Gastroesophageal sphincter (tissue), 3 donors: ENCODE results near the gene NOSIP.

ENCODE experiments used
- CTCF ChIP-seq, 4 experiments: fragments of 200-600 bp in 2 of 4; fragments of 450-650 bp in 2 of 4; sonication (generic) in 1 of 4; IDR thresholded peaks; one replicate each; pipeline ENCODE4 v1.5.1; 2017 to 2019; ENCODE audit warnings: antibody characterized with exemption in 4 of 4, mild to moderate bottlenecking in 2 of 4, moderate library complexity in 2 of 4
- EP300 ChIP-seq: sonication (generic); formaldehyde crosslinking; IDR thresholded peaks from one replicate; pipeline ENCODE4 v1.6.1; 2017; ENCODE audit warnings: antibody characterized with exemption, mild to moderate bottlenecking
- POLR2A ChIP-seq, 2 donors: fragments of 450-650 bp; IDR thresholded peaks; one replicate each; pipeline ENCODE4 v1.6.1; 2017; ENCODE audit warnings: antibody characterized with exemption in 2 of 2, mild to moderate bottlenecking in 2 of 2, moderate library complexity in 1 of 2
- POLR2AphosphoS5 ChIP-seq: sonication (generic); formaldehyde crosslinking; IDR thresholded peaks from one replicate; pipeline ENCODE4 v1.6.1; 2017; ENCODE audit warnings: antibody characterized with exemption

DNA sequence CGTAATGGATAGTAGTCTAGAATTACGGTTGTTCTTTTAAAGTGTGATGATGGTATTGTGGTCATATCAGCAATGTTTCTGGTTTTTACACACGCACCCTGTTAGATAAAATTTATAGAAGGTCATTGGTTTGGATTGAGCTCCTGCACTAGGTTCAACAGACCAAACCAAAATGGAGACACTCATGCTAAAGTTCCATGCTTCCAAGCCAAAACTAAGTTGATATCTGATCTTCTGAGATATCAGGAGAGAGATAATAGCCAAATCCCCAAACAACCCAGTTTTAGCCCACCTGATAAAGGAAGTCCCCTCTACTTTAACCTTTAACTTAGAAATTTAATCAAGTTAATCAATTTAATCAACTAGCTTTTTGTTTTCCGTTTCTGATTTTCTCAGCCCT is 1.2 kb downstream of the NOSIP start:
- TF ChIP-seq CTCF (IDR thresholded peaks at IDR 0.05) (no peak), POLR2AphosphoS5 (no peak), POLR2A (IDR thresholded peaks at IDR 0.05) (no peak), EP300 (no peak)
